ENCODE data around the gene POLR1C. TPM values are rescaled to one million over a fixed set of nuclear protein-coding genes. Genes with fewer than 3 reads are reported as not detected.
"Not testable (repeated sequence)": the region's sequence is repeated elsewhere in the genome, so short reads cannot be mapped to it uniquely, and the experiment has no call there.

POLR1C gene, protein sequence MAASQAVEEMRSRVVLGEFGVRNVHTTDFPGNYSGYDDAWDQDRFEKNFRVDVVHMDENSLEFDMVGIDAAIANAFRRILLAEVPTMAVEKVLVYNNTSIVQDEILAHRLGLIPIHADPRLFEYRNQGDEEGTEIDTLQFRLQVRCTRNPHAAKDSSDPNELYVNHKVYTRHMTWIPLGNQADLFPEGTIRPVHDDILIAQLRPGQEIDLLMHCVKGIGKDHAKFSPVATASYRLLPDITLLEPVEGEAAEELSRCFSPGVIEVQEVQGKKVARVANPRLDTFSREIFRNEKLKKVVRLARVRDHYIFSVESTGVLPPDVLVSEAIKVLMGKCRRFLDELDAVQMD
- total RNA-seq (2014; rRNA removed; shearing (Covaris generic)): 24.9 and 38.7 TPM in 2 replicates
- 38.1 and 39.5 TPM in 2 replicates for polyA plus RNA-seq (2016; fragmentation: Nextera tagmentation; extraction: Ambion mirVana)

DNA sequence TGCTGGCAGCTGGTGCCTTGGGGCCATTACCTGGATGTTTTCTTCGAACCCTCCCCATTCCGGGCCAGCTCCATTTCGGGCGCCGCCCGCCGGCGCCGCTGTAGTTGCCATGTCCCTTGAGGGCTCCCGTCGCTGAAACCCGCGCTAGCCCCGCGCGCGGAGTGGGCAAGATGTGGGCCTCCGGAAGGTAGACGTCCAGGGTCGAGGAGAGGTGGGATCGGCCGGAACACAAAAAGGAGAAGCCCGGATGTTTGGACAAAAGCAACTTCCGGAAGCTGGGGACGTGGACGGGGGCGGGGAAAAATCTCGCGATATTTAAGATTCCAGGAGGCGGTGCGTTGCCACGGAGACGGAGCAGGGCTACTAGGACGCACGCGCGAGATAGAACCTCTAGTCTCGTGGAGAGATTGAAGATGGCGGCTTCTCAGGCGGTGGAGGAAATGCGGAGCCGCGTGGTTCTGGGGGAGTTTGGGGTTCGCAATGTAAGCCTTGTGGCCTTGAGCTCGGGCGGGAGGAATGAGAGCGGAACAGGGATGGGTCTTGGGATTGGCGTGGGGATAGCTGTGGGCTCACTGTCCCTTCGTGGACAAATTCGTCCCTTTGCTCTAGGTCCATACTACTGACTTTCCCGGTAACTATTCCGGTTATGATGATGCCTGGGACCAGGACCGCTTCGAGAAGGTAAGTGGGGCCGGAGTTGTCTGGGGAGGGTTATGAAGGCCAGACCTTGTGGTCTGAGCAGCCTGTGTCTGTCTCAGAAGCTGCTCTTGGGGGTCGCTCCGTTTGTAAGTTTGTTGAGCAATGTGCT, at the start of gene POLR1C, which contains the start of gene YIPF3:
Gene POLR1C (plus strand): TSS at position 393 of the 808 bp plus-strand sequence. CDS start 21 bp downstream, at position 414.
Gene YIPF3 (minus strand): TSS at position 230 of the 808 bp plus-strand sequence. CDS start 119 bp downstream, at position 111.
- H4K20me1 ChIP-seq (ENCODE audit: insufficient read depth): no peaks in the 10 kb centered on the region
- H2AFZ ChIP-seq: peak within 1 kb of the TSS; percentile 91
- H3K4me3 ChIP-seq: peak within 1 kb of the TSS; percentile 99
- H3K36me3 ChIP-seq (ENCODE audit: low read depth): peaks cover 28% of the 10 kb centered on the region
- peaks cover 21% of the 10 kb centered on the region for H3K4me1 ChIP-seq (ENCODE audit: insufficient read depth)
- DNase-seq: peak; percentile 100
- H3K9me2 ChIP-seq (ENCODE audit: insufficient read depth): no peaks in the 10 kb centered on the region
- no peaks in the 10 kb centered on the region for H3K9me3 ChIP-seq (ENCODE audit: low read depth)
- peaks cover 23% of the 10 kb centered on the region for H3F3A ChIP-seq (ENCODE audit: insufficient read depth)
- no peak for TF ChIP-seq EZH2phosphoT487 (IDR thresholded peaks at IDR 0.05; ENCODE audit: insufficient read depth, low read depth)
- no peak for TF ChIP-seq EZH2 (IDR thresholded peaks at IDR 0.05; ENCODE audit: insufficient read depth, poor library complexity, severe bottlenecking)
- peak within 1 kb of the TSS; percentile 73 for H3K27ac ChIP-seq
- peak within 1 kb of the TSS; percentile 99 for H3K4me2 ChIP-seq (ENCODE audit: unreplicated experiment)
- H3K27me3 ChIP-seq (replicated peaks; ENCODE audit: insufficient read depth): no peaks in the 10 kb centered on the region
- WGBS, 2 experiments (ENCODE audit: low coverage in 1 of 2, low lambda C conversion rate in 2 of 2, missing lambda C conversion rate in 2 of 2): 0 to 1% methylated on average over 56 to 57 of the region's 57 CpGs
- H3K79me2 ChIP-seq (ENCODE audit: insufficient read depth): peaks cover 74% of the 10 kb centered on the region
- in situ Hi-C loops (cut with MboI): no loop called here
- H3K9ac ChIP-seq: peak within 1 kb of the TSS; percentile 95

DNA sequence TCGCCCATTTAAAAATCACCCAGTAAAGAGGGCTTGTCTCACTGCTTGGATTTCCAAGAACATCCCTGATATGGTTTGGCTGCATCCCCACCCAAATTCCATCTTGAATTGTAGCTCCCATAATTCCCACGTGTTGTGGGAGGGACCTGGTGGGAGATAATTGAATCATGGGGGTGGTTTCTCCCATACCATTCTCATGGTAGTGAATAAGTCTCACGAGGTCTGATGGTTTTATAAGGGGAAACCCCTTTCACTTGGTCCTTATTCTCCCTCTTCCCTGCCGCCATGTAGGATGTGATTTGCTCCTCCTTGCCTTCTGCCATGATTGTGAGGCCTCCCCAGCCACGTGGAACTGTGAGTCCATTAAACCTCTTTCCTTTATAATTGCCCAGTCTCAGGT, 49.6 kb upstream of the POLR1C start:
- H3K4me3 ChIP-seq; H3K27ac ChIP-seq; H3K4me1 ChIP-seq (ENCODE audit: insufficient read depth); H3K9me3 ChIP-seq (ENCODE audit: low read depth); H4K20me1 ChIP-seq (ENCODE audit: insufficient read depth); H3K36me3 ChIP-seq (ENCODE audit: low read depth); DNase-seq; H3K27me3 ChIP-seq (replicated peaks; ENCODE audit: insufficient read depth); H3K79me2 ChIP-seq (ENCODE audit: insufficient read depth); in situ Hi-C loops (cut with MboI); H3K9ac ChIP-seq; H3F3A ChIP-seq (ENCODE audit: insufficient read depth); H2AFZ ChIP-seq; H3K4me2 ChIP-seq (ENCODE audit: unreplicated experiment); H3K9me2 ChIP-seq (ENCODE audit: insufficient read depth): not testable (repeated sequence)
- 36 to 39% methylated on average over 5 of the region's 5 CpGs for WGBS, 2 experiments (ENCODE audit: low coverage in 1 of 2, low lambda C conversion rate in 2 of 2, missing lambda C conversion rate in 2 of 2)

DNA sequence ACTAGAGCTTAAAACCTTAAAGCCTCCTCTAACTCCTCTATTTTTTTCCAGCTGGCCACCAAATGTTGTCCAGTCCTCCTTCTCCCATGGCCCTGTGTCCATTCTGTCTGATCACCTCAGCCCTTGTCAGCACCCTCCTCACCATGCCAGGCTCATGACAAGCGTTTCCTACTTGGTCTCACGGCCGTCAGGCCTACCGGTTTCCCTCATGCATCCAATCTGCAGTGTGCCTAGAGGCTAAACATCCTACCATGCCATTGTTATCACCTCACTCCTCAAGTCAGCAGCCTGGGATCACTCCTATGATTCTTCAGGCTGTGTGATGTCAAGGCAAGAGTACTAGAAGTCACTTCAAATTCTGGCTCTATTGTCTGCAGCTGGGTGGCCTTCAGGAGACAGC, 49.1 kb upstream of the POLR1C start:
- H3K4me1 ChIP-seq (ENCODE audit: insufficient read depth): no peaks in the 10 kb centered on the region
- no peaks in the 10 kb centered on the region for H3K36me3 ChIP-seq (ENCODE audit: low read depth)
- no peak overlapping the region for H3K27ac ChIP-seq
- no peak overlapping the region for H3K9ac ChIP-seq
- no peak for DNase-seq
- H3K4me2 ChIP-seq (ENCODE audit: unreplicated experiment): no peak overlapping the region
- in situ Hi-C loops (cut with MboI): no loop called here
- H4K20me1 ChIP-seq (ENCODE audit: insufficient read depth): no peaks in the 10 kb centered on the region
- WGBS, 2 experiments (ENCODE audit: low coverage in 1 of 2, low lambda C conversion rate in 2 of 2, missing lambda C conversion rate in 2 of 2): 46 to 59% methylated on average over 4 of the region's 4 CpGs
- H3F3A ChIP-seq (ENCODE audit: insufficient read depth): no peaks in the 10 kb centered on the region
- no peak overlapping the region for H3K4me3 ChIP-seq
- no peaks in the 10 kb centered on the region for H3K79me2 ChIP-seq (ENCODE audit: insufficient read depth)
- H3K9me3 ChIP-seq (ENCODE audit: low read depth): no peaks in the 10 kb centered on the region
- no peaks in the 10 kb centered on the region for H3K27me3 ChIP-seq (replicated peaks; ENCODE audit: insufficient read depth)
- H3K9me2 ChIP-seq (ENCODE audit: insufficient read depth): no peaks in the 10 kb centered on the region
- no peak overlapping the region for H2AFZ ChIP-seq
- TF ChIP-seq EZH2 (IDR thresholded peaks at IDR 0.05; ENCODE audit: insufficient read depth, poor library complexity, severe bottlenecking): no peak
- no peak for TF ChIP-seq EZH2phosphoT487 (IDR thresholded peaks at IDR 0.05; ENCODE audit: insufficient read depth, low read depth)

DNA sequence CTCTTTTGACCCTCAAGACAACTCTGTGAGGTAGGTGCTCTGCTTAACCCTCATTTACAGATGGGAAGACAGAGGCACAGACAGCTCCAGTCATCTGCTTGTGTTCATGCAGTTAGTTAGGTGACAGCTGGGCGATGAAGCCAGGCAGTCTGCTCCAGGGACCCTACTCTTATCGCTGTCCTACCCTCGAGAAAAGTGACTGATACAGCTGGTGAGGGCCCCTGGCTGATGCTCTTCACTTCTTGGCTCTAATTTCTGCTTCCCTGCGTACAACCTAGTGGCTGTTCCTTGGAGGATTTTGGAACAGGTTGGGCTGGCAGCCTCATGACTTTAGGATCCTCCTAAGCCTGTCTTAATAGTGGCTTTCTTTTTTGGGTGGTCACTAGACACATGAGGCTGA, 48.6 kb upstream of the POLR1C start:
- no peak overlapping the region for H3K4me3 ChIP-seq
- H3K27ac ChIP-seq: no peak overlapping the region
- H3K9me3 ChIP-seq (ENCODE audit: low read depth): no peaks in the 10 kb centered on the region
- no peak overlapping the region for H3K9ac ChIP-seq
- in situ Hi-C loops (cut with MboI): no loop called here
- no peaks in the 10 kb centered on the region for H3K9me2 ChIP-seq (ENCODE audit: insufficient read depth)
- no peaks in the 10 kb centered on the region for H3K36me3 ChIP-seq (ENCODE audit: low read depth)
- H4K20me1 ChIP-seq (ENCODE audit: insufficient read depth): no peaks in the 10 kb centered on the region
- H3K4me1 ChIP-seq (ENCODE audit: insufficient read depth): no peaks in the 10 kb centered on the region
- DNase-seq: no peak
- no peaks in the 10 kb centered on the region for H3K79me2 ChIP-seq (ENCODE audit: insufficient read depth)
- no peaks in the 10 kb centered on the region for H3F3A ChIP-seq (ENCODE audit: insufficient read depth)
- no peak overlapping the region for H3K4me2 ChIP-seq (ENCODE audit: unreplicated experiment)
- 58 to 65% methylated on average over 4 of the region's 4 CpGs for WGBS, 2 experiments (ENCODE audit: low coverage in 1 of 2, low lambda C conversion rate in 2 of 2, missing lambda C conversion rate in 2 of 2)
- no peaks in the 10 kb centered on the region for H3K27me3 ChIP-seq (replicated peaks; ENCODE audit: insufficient read depth)
- no peak overlapping the region for H2AFZ ChIP-seq
- no peak for TF ChIP-seq EZH2 (IDR thresholded peaks at IDR 0.05; ENCODE audit: insufficient read depth, poor library complexity, severe bottlenecking)
- TF ChIP-seq EZH2phosphoT487 (IDR thresholded peaks at IDR 0.05; ENCODE audit: insufficient read depth, low read depth): no peak
